COLO668 (cell line): ENCODE data around the gene GDF15.

ENCODE experiments used
- DNase-seq: peaks from one replicate; lab custom pipeline; 2025; ENCODE audit not compliant: unreplicated experiment; lab: John Stamatoyannopoulos, UW

Gene GDF15

GRCh38 chr19:18417250-18418028 is 31.5 kb downstream of the GDF15 start:
- DNase-seq, result peak; percentile 73

- no peak for DNase-seq
These were observed 32.1 kb downstream of the GDF15 start for GRCh38 chr19:18418029-18418482.

- DNase-seq, result peak; percentile 55
These were observed 32.7 kb downstream of the GDF15 start for GRCh38 chr19:18418483-18419194.

GRCh38 chr19:18419195-18419698 is 33.3 kb downstream of the GDF15 start, which contains the start of gene SSBP4:
TSS of gene SSBP4 (plus strand) at chr19:18419398. CDS start at chr19:18419649, 251 bp downstream.
- DNase-seq, result peak; percentile 92

- peak; percentile 76 for DNase-seq
These were observed 33.9 kb downstream of the GDF15 start for GRCh38 chr19:18419699-18420460.

GRCh38 chr19:18420930-18421329 is 35.0 kb downstream of the GDF15 start:
- DNase-seq, result no peak

- DNase-seq, result no peak
These were observed 35.5 kb downstream of the GDF15 start for GRCh38 chr19:18421371-18421959.

GRCh38 chr19:18422530-18423191 is 36.7 kb downstream of the GDF15 start:
- DNase-seq, result no peak

- DNase-seq, result peak; percentile 64
These were observed 37.5 kb downstream of the GDF15 start for GRCh38 chr19:18423258-18424020.

GRCh38 chr19:18424122-18424889 is 38.3 kb downstream of the GDF15 start:
- DNase-seq, result no peak

GRCh38 chr19:18424890-18425514 is 39.0 kb downstream of the GDF15 start:
- no peak for DNase-seq

- no peak for DNase-seq
These were observed 39.8 kb downstream of the GDF15 start for GRCh38 chr19:18425515-18426415.

GRCh38 chr19:18426416-18426767 is 40.4 kb downstream of the GDF15 start:
- no peak for DNase-seq

GRCh38 chr19:18427080-18427742 is 41.3 kb downstream of the GDF15 start:
- no peak for DNase-seq

GRCh38 chr19:18427743-18428113 is 41.8 kb downstream of the GDF15 start:
- DNase-seq, result no peak

- DNase-seq, result no peak
These were observed 42.3 kb downstream of the GDF15 start for GRCh38 chr19:18428173-18428786.
